GM21786 (cell line): ENCODE results near the gene NFS1.
A peak's percentile ranks its signal among the peaks of the same experiment; 100 is the strongest.
"Not testable (repeated sequence)": the region's sequence is repeated elsewhere in the genome, so short reads cannot be mapped to it uniquely, and the experiment has no call there.

Experiments
- ATAC-seq: cut with Tn5 transposase; IDR thresholded peaks from one replicate; pipeline ENCODE4 v1.9.1; 2021; ENCODE audit not compliant: unreplicated experiment

The NFS1 gene

DNA sequence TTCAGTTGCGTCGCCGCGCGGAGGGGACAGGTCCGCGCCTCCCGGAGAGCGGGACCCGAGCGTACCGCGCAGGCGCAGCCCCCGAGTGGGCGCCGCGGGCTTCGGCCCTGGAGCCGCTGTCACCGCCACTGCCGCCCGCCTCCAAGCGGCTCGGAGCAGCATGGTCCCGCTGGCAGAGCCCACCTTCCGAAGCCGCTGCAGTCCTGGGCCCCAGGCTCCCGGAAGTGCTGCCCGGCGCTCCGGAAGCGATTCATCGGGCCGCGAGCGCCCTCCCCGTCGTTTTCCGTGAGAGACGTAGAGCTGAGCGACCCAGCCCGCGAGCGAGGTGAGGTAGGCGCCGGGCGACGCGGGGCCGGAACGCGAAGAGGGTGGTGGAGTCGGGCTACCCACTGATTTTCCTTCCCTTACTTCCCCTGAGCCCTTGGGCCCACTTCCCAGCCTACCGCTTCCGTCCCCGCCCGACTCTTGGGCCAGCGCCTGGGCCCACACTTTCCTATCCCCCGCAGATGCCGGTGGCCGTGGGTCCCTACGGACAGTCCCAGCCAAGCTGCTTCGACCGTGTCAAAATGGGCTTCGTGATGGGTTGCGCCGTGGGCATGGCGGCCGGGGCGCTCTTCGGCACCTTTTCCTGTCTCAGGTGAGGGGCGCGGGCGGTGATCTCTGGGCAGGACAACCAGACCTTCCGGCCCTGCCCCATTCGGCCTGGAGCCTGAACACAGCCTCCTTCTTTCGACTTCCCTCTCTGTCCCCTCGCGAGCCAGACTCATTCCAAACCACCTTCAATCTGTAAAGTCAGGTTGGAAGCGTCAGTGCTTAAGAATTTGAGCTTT, at the start of gene NFS1, which contains the start of gene ROMO1:
NFS1 (minus strand) TSS at position 226 of the 830 bp plus-strand sequence; CDS start at position 162, 64 bp downstream.
ROMO1 (plus strand) TSS at position 279 of the 830 bp plus-strand sequence; CDS start at position 507, 228 bp downstream.
- ATAC-seq, result peak; percentile 79

DNA sequence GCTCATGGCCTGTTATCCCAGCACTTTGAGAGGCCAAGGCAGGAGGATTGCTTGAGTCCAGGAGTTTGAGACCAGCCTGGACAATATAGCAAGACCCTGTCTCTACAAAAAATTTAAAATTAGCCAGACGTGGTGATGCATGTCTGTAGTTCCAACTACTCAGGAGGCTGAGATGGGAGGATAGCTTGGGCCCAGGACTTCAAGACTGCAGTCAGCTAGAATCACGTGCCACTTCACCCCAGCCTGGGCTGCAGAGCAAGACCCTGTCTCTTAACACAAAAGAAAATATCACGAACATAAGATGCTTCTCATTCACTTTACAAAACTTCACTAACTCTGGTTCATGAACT, 45.3 kb upstream of the NFS1 start:
- ATAC-seq, result not testable (repeated sequence)

GRCh38 chr20:35743693-35744491, 44.7 kb upstream of the NFS1 start:
- ATAC-seq, result no peak

DNA sequence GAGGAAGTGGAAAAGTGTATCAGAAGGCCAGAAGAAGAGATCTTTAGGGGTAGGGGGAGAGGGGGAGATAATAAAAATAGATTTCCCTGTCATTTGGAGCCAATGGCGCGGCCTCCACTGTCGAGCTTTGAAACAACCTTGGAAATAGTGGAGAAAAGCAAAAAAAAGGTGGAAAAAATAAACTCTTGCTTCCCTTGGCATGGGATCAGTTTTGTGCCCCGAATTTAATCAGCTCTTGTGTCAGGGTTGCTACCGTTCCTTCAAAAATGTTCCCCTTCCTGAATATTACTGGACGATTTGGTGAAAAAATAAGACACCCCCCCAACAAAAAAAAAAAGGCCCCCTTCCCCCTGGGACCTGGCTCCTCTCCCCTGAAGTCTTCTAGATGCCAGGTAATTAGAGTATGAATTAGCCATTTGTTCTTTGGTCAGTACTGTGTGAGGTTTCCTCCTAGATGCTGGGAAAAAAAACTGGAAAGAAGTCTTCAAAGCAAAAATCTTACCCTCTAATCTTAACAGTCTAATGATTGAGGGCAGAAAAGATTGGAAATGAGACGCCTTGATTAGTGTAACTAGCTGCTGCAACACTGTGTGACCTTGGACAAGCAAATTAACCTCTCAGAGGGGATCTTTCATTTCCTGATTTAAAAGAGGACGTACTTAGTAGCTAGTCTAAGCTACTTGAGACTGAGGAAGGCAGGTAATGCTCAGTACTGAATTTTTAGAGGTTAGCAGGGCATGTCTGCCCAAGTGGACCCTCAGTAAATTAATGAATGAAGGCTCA, 43.8 kb upstream of the NFS1 start:
- no peak for ATAC-seq

DNA sequence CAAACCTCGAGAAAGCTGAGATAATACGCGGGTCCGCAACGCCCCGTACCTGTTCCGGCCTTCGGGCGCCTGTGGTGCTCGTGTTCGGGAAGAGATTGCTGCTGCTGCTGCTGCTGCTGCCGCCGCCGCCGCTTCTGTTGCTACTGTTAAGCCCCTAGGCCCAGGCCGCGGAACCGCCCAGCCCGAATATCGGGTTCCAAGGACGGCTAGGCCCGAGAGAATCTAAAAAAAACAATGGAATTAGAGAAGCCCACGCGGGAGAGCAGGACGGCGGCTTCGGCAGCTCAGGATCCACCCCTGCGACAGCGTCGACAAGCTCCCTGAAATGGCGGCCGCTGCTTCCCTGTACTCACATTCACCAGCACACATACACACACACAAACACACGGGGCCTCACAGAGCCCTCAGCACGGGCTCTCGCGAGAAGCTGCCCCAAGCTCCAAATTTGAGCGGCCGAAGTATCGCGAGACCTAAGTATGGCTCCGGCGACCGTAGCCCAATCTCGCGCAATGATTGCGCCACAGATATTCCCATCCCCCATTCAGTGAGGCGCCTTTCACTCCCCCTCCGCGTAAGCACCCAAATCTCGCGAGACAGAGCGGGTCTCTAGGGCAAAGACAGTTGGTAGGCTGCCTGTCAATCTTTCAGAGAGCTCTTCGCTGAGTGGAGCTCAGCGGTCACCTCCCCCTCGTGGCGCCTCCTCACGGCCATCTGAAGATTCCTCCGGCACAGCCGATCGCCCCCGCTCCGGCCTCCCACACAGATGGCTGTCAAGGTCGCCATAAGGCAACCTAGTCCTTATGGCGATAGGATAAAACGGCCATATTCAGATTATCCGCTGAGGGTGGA, 43.0 kb upstream of the NFS1 start, which contains the start of gene RBM39:
RBM39 (minus strand) TSS at position 369 of the 849 bp plus-strand sequence. CDS start 1,386 bp downstream, outside the sequence.
- peak; percentile 79 for ATAC-seq

DNA sequence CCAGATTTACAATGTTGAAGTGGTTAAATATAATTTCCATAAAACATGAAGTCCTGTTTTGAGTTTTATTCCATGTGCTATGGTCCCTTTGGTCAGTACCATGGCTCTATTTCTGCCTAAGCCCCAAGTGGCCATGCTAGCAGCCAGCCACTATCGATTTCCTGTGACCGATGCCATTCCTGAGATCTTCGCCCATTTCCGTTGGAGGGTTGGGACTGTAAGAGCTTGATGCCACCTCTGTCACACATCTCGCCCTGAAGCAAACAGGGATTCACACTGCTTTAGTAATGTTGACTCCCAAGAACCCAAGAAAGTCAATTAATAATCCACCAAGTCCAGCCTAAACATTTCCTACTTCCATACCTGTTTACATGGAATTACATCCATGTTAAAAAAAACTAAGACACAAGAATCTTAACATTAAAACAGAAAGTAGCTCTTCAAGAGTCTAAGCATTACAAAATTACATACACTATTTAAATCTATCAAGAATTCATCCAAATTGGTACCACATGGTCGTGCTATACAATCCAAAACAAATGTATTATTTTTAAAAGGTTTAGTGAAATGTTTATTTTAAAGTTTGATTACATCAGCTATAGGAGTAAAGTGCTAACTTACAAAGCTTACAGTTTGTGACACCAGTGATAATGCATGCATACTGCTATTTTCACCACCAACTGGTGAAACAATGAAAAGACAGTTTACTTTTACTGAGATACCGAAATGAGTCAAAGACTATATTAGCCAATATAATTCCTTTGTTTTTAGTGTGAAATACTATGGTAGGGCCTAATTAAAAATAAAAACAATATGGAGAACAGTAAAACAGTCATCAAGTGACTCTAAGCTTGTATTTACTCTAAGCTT, 40.4 kb upstream of the NFS1 start:
- no peak for ATAC-seq

DNA sequence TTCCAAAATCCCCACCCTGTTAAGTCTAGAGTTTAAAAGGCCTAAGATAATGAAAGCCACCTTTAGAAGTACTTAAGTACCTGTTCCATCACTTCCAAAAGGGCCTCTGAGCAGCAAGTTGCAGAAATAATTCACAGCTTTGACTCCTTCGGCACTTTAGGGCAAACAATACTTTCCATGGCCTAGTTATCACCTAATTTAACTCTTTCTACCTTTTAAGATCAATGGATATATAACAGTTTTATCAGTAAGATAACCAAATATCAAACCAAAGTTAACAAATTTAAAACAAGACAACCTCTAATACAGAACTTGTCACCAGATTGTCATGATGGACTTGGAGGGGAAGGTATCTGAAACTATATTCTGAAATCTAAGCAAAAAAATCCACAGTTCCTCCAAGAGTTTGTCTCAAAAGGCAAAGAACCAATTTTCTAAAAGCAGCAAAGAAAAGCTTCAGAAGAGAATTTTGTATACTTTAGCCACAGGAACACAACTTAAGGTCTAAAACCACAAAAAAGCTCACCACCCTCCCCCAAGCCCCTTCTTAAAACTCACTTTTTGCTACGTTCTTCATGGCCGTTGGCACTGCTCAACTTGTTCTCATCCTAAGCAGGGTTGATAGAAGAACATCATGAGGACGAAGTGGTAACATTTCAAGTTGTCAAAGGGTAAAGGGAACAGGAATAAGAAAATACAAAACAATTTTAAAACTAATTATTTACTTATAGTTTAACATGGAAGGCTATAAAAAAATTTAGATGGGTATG, 39.4 kb upstream of the NFS1 start:
- no peak for ATAC-seq

DNA sequence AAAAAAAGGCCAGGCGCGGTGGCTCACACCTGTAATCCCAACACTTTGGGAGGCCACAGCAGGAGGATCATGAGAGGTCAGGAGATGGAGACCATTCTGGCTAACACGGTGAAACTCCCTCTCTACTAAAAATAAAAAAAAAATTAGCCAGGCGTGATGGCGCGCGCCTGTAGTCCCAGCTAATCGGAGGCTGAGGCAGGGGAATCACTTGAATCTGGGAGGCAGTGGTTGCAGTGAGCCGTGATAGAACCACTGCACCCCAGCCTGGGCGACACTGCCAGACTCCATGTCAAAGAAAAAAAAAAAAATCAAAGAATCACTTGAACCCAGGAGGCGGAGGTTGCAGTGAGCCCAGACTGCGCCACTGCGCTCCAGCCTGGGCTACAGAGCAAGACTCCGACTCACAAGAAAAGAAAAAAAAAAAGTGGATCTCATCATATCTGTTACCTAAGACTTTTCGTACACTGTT, 38.7 kb upstream of the NFS1 start:
- no peak for ATAC-seq

GRCh38 chr20:35735826-35736470, 36.8 kb upstream of the NFS1 start:
- no peak for ATAC-seq

DNA sequence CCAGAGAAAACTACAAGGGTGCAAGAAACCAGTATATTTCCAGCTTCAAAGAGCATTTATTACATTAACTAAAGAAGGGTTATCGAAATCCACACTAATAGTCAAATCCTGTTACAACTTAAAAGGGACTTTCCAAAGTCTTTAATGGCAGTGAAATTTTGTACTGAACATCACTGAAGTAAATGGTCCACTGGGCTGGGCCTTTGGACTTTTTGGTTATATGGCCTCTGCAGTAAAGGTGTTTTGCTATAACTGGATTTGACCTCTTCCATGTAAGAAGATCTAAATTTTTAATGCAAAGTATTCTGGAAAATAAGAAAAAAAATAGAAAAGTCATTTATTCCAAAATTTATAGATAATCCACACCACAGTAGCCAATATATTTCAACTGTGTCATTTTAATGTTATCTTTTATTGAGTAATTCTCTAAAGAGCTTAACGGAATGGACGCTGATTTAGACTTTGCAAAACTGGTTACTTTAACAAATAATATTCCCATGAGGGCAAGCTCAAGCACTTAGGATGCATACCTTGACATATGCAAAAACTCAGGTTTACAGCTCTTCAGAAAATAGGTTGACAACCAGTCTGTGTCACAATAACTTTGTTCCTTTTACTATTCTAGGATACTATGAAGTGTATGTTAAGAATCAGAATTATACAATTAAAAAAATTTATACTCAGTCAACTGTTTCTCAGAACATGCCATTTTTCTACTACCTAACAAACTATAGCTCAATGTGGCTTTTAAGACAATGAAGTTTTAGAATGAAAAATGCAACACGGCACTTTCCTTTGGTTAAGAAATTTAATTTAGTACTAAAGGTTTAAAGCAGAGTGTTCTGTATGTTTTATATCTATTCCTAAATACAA, 35.9 kb upstream of the NFS1 start:
- no peak for ATAC-seq

GRCh38 chr20:35734374-35734773, 35.2 kb upstream of the NFS1 start:
- ATAC-seq, result no peak

DNA sequence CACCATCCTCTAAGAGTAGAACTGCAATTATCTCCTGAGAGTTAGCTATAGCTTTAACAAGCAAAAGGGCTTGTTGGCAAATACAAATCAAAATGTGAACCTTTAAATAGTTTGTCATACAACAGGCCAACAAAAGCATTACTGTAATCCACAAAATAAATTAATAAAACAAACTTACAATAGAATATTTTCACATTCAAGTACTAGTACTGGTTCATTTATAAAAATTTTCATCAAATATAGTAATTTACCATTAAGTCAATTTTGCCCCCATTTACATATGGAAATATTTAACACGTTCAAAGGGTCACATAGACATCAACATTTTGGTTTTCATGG, 33.5 kb upstream of the NFS1 start:
- ATAC-seq, result no peak

DNA sequence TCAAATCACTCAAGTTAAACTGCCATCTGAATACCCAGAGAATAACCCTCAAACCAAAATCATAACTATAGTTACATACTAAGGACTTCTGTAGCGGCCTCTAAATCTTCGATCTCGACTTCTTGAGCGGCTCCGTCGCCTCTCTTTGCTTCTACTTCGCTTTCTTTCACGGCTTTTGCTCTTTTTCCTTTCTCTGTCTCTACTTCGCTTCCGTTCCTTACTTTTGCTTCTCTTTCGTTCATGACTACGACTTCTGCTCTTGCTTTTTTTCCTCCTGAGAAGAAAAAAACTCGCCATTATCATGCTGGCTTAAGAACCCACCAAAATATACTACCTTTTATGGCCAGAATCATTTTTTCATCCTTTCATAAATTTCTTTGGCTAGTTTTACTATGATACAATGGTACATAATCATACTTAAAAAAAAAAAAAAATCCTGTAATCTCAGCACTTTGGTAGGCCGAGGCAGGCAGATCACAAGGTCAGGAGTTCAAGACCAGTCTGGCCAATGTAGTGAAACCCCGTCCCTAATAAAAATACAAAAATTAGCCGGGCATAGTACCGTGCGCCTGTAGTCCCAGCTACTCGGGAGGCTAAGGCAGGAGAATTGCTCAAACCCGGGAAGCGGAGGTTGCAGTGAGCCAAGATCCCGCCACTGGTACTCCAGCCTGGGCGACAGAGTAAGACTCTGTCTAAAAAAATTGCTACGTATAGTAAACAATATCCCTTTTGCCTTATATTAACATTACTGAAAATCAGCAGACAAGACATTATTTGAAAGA, 32.9 kb upstream of the NFS1 start:
- ATAC-seq, result no peak

GRCh38 chr20:35731469-35731788, 32.3 kb upstream of the NFS1 start:
- no peak for ATAC-seq

- no peak for ATAC-seq
Measured at GRCh38 chr20:35730583-35731468, 31.7 kb upstream of the NFS1 start.
